Suprapubic skin (tissue), 3 donors: Measurements from ENCODE around the gene MCM3.

Experiments
- EP300 ChIP-seq: sonication (generic); formaldehyde crosslinking; IDR thresholded peaks from one replicate; pipeline ENCODE4 v1.6.1; 2017; ENCODE audit warnings: antibody characterized with exemption
- POLR2A ChIP-seq, 2 donors: fragments of 450-650 bp; IDR thresholded peaks; one replicate each; pipeline ENCODE4 v1.6.1; 2017; ENCODE audit warnings: antibody characterized with exemption in 2 of 2, mild to moderate bottlenecking in 2 of 2, moderate library complexity in 2 of 2
- TF ChIP-seq, protein P1 (sequence below), 2 donors: fragments of 200-600 bp in 1 of 2; fragments of 450-650 bp in 1 of 2; sonication (generic) in 1 of 2; IDR thresholded peaks; one replicate each; pipeline ENCODE4 v1.5.1; 2016 to 2019; ENCODE audit warnings: antibody characterized with exemption in 2 of 2, mild to moderate bottlenecking in 1 of 2, moderate library complexity in 1 of 2

- TF ChIP-seq, protein P1, sequence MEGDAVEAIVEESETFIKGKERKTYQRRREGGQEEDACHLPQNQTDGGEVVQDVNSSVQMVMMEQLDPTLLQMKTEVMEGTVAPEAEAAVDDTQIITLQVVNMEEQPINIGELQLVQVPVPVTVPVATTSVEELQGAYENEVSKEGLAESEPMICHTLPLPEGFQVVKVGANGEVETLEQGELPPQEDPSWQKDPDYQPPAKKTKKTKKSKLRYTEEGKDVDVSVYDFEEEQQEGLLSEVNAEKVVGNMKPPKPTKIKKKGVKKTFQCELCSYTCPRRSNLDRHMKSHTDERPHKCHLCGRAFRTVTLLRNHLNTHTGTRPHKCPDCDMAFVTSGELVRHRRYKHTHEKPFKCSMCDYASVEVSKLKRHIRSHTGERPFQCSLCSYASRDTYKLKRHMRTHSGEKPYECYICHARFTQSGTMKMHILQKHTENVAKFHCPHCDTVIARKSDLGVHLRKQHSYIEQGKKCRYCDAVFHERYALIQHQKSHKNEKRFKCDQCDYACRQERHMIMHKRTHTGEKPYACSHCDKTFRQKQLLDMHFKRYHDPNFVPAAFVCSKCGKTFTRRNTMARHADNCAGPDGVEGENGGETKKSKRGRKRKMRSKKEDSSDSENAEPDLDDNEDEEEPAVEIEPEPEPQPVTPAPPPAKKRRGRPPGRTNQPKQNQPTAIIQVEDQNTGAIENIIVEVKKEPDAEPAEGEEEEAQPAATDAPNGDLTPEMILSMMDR (IDR thresholded peaks at IDR 0.05) = no peak
- TF ChIP-seq EP300 (no peak), POLR2A (IDR thresholded peaks at IDR 0.05) (no peak)
Measured at GRCh38 chr6:52293067-52293466, 8.5 kb upstream of the MCM3 start.
